HL-60 (cell line): ENCODE data around the gene CD300LG.

ENCODE experiments used
- CTCF ChIP-seq: IDR thresholded peaks from one replicate; pipeline ENCODE4 v1.5.1; 2011; ENCODE audit warnings: low read length, control low read depth, inconsistent platforms; ENCODE audit not compliant: insufficient read depth
- SPI1 ChIP-seq: IDR thresholded peaks from 2 replicates; pipeline ENCODE4 v1.6.1; 2012; ENCODE audit warnings: low read depth, mild to moderate bottlenecking, borderline replicate concordance

DNA sequence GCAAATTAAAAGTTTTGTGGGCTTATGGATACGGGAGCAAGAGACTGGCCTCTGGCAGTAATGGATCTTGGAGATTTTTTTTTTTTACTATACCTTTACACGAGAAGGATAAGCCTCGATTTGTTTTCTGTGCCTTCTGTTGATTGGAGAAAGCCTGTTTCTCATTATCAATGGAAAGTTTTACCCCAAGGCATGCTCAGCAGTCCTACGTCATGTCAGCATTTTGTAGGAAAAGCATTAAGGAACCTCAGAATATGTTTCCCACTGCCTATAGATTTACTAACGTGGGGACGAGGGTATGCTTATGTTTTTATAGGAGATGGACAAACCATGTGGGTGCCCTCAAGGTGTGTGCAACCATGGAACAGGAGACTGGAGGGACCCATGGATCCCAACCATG is 26.8 kb downstream of the CD300LG start:
- no peak for TF ChIP-seq CTCF
- TF ChIP-seq SPI1 = no peak
